Fibroblast of skin of scalp (primary cell): ENCODE data around the gene NME8.
A peak's percentile ranks its signal among the peaks of the same experiment; 100 is the strongest.

ENCODE experiments used
- DNase-seq: peaks from one replicate; pipeline ENCODE4 v3.0.0-alpha.2; 2013

Gene NME8

DNA sequence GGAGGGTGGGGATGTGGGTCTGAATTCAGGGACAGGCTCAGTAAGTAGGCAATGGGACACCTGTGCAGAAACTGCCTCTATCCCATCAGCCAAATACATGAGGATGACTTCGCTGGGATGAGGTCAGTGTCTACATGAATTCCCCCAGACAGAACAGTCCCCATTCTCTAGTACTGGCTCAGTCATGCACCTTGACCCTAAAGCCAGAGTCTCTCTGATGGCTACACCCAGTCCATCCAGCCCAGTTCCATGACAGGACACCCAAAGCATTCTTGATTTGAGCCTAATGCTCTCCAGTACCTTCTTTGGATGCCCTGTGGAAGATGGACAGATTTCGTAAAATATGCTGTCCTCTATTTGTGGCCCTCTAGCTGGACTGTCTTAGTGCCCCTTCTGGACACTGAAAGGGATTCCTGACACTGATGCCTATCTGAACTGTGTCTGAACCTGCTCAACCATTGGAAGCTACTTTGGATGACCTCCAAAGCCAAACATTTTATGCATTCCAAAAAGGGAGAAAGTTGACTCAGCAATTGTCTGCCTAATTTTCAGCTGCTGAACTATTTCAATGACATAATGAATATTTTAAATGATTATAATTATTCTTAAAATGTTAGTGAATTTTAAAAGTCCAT, 53.6 kb downstream of the NME8 start:
- DNase-seq: peak; percentile 80

DNA sequence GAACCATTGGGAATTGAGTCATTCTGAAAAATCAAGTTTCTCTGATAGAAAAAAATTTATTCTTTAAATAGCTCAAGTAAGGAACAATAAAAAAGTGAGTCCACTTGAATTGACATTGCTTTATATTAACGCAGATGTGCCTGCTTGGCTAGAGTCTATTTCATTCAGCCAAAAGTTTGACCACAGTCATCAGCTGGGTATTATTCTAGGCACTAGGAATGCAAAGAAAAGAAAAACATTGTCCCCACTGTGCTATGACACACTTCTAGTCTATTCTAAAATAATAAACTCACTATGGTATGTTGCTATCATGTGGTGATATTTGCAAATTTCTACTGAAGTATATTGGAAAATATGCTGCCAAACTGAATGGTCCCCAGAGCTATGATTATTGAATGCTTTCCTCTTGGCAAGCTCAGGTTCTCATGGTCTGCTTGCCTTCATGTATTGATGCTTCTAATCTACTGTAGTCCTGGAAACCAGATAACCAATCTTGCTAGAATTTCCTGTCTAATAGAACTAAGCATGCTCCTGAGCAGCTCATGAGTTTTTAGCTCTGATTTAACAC, 59.9 kb downstream of the NME8 start:
- peak; percentile 96 for DNase-seq

DNA sequence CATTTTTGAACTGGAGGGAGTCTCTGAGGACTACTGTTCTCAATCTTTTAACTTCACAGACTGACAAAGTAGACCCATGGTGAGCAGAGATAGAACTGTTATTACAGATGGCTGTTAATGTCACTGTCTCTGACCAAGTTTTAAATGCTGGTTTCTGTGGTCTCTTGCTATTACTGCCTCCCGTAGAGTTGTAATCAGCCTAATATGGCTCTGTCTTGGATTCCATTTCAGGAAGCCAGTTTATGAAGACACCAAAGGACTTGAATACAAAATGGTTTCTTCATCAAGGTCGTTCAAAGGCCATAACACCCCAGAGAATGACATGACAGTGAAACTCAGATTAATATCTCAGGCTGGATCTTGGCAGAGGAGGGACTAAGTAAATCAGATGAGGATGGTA, 64.4 kb downstream of the NME8 start:
- peak; percentile 74 for DNase-seq

DNA sequence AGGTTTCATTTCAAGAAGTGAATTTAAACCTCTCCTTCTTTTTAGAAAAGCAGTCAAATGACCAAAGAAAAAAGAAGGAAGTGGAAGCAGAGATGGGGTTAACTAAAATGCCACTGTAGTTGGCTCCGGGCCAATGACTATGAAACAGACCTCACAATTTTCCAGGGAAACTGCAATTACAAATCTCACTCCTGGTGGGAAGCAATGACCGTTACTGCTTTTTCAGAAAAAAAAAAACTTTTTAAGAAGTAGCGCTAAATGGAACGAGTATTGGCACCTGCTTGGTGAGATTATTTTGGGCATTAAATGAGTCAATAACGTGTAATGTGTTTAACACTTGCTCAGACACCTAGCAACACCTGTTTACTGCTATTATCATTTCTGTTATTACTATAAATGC, 67.0 kb downstream of the NME8 start:
- no peak for DNase-seq

DNA sequence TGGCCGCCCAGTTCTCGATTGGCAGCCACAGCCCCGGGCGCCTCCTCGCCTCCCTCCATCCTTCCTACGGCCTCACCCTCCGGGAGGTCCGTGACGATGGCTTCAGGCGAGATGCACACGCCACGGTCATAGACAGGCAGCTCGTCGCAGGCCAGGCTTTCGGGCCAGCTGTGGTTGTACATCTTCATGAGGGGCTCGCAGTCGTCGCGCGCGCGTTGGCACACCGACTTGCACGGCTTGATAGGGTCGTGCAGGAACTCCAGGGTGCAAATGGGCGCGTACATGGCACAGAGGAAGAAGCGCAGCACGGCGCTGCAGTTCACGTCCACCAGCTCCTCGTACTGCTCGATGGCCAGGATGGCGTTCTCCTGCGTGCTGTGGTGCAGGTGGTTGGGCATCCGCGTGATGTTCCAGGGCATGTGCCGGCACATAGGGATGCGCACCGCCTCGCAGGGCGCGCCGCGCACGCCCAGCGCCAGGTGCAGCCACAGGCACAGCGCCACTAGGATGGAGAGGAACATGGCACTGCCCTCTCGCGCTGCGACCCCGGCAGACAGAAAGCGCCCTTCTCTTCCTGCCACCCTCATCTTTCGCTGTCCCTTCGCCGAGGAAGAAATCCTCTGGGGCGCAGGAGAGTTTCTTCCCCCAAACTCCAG, 67.7 kb downstream of the NME8 start:
- no peak for DNase-seq

DNA sequence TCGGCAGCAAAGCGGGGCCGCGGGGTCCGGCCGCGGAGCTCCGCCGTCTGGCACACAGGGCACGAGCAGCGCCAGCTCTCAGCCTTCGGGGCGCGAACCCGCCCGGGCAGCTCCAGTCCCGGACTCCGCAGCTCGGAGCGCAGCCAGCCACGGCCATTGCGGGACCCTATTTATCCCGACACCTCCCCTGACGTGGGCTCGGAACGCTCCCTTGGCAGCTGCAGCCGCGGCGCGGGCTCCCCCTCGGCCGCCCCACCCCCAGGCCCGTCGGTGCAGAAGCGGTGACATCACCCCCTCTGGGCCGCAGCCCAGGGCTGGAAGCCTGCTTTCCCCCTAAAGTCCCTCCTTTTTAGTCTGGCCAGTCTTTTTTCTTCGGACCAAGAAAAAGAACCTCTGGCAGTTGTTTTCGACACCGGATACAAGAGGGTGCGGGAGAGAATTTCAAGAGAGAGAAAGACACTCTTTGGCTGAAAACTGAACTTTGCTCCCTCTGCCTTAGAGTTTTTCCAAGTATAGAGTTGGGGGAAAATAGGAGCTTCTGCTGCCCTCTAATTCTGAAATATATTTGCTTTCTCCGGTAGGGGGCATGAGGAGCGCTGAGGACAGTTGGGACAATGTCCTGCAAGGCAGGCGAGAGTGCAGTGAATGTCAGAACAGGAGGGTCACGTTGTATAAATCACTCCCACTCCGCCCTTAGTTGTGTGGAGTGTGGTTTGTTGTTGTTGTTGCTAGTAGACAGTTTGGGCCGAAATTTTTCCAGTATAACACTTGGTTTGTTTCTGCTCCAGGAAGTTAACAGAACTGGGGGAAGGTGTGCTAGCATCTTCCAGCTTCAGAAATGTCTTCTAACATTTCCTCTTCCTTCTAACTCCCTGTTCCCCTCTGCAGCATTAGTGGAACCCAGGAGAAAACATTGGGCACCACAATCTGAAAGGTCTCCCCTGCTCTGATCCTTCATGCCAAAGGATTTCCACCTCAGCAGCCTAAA, 68.6 kb downstream of the NME8 start, which contains the start of gene SFRP4:
TSS of gene SFRP4 (minus strand) at position 145 of the 988 bp plus-strand sequence. CDS start 280 bp downstream, outside the sequence.
- peak; percentile 65 for DNase-seq

DNA sequence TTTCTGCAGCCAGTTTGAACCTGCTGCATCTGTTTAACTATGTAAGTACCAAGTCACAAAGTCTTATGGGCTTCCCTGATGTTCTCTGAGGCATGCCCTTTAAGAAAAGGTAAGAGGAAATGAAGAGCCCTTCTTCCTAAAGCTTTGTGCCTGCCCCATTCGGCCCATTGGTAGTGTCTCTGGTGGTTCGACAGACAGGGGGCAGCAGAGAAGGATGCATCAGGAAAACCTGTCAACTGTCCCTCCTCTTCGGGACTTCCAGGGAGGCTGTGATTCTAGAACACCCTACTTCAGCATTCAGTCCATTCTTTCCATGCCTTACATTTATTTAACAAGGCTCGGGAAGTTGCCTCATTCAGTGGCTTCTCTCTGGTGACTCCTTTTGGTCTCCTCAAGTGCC, 70.1 kb downstream of the NME8 start:
- DNase-seq: no peak

DNA sequence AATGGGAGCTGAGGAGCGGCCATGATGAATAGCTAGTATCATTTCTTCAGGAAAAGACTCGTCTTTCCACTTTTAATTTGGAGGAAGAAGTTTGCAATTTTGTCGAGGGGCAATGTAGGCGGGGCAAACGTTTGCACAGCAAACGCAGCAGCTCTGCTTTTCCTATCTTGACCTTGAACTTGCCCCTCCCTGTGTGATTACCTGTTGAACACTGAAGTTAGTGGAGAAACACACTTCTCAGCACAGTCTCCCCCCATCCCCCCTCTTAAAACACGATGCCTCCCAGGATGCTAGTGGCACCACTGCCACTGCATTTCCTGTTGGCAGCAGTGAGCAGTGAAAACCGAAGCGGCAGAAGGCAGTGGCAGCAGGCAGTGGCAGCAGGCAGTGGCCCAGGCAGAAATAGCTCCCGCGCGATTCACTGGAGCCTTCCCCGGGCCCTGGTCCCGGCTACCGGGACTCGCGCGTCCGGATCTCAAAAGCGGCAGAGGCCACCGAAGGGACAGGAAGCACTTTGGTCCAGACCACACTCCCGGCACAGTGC, 72.0 kb downstream of the NME8 start, which contains the start of gene EPDR1:
TSS of gene EPDR1 (plus strand) at position 336 of the 544 bp plus-strand sequence. CDS start 300 bp downstream, outside the sequence.
- DNase-seq: peak; percentile 65

DNA sequence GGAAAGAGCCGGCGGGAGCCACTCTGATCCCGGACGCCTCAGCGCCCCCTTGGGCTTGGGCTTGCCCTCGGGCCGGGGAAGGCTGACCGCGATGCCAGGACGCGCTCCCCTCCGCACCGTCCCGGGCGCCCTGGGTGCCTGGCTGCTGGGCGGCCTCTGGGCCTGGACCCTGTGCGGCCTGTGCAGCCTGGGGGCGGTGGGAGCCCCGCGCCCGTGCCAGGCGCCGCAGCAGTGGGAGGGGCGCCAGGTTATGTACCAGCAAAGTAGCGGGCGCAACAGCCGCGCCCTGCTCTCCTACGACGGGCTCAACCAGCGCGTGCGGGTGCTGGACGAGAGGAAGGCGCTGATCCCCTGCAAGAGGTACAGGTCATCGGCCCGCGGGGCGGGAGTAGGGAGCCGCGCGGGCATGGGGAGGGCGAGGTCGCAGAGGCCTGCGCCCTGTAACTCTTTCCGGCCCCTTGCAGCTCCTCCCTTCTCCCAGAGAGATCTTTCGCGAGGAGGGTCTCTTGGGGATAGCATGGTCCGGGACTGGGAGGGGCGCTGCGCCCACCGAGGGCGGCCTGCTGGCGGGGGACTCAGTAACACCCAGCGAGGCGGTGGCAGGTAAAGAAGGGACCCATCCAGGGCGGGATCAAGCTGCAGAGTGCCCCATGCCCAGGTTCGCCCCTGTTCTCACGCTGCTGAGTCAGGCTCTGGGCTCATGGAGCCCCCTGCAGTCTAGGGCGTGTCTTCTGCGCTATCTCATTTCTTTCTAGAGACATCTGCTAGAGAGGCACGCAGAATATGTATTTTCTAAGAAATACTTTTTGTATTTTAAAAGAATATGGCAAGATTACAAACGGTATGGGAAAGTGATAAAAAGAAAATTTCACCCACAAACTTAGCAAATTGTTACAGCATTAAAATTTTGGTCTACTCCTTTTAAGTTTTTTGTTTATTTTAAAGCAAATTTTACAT, 72.7 kb downstream of the NME8 start:
- peak; percentile 47 for DNase-seq

DNA sequence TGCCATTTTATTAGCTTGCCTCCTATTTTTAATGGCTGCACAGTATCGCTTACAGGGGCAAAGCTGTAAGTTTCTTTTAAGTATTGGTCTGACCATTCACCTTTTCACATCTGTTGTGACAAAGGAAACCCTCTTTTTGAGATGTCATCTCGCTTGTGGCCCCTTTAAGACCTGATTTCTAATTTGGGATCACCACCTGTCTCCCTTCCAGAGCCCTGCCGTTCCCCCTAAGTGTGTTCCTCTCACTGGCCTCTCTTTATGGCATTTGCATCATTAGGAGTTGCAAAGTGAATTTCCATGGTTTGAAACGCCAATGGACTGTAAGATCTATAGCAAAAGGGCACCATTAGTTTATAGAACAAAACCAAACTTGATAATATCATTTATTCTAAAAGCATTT, 73.5 kb downstream of the NME8 start:
- no peak for DNase-seq

DNA sequence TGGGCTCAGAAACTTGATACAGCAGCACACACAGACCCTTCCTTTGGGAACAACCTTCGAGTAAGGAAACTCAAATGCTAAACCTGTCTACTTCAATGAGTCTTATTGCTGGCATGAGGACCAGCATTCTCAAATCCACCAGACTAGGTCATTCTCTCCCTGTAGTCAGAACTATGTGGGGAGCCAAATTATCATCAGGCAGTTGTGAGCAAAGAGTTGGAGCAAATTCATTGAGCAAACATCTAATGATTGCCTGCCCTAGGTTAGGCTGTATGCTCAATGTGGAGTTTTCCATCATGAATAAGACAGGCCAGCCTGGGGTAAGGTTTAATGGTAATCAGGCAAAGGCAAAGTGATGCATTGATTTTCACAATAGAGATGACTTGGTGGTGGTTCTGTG, 75.6 kb downstream of the NME8 start:
- no peak for DNase-seq

DNA sequence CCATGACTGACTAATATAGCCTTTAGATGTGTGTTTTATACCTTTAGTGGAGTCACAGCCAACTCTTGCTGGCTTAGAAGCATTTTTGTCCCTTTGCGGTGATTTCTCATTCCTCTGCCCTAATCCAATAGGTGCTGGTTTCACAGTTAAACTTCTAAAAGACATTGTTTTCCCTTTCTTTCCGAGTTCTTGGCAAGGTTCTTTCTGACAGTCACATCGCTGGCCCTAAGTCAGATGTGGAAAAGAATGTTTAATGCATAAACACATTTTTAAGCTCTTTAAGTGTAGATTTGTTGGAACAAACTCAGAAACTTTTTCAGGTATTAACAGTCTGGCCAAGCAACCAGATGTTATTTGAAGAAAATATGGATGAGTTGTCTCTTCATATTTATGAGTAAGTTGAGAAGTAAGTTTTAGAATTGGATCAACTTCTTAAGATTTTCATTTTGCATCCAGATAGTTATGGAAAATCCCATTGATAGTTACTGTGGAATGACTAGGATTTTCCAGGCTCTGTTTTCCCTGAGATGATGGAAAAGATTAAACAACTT, 76.2 kb downstream of the NME8 start:
- DNase-seq: no peak

DNA sequence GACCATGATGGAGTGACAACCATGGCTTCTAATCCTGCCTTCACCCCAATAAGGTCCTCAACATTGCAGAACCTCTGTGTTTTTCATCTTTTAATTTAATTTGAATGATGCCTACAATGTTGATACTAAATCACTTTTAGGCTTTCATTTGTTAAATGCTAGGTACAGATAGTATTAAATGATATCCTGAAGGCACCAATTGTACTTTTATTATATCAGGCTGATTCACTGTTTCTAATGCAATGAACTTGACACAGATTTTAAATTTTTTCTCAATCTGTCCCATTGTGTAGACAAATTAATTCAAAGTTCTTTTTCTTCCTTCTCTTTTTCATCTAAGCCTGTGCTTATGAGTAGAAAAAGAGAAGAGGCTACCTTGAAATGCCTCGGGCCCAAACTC, 77.2 kb downstream of the NME8 start:
- DNase-seq: no peak

DNA sequence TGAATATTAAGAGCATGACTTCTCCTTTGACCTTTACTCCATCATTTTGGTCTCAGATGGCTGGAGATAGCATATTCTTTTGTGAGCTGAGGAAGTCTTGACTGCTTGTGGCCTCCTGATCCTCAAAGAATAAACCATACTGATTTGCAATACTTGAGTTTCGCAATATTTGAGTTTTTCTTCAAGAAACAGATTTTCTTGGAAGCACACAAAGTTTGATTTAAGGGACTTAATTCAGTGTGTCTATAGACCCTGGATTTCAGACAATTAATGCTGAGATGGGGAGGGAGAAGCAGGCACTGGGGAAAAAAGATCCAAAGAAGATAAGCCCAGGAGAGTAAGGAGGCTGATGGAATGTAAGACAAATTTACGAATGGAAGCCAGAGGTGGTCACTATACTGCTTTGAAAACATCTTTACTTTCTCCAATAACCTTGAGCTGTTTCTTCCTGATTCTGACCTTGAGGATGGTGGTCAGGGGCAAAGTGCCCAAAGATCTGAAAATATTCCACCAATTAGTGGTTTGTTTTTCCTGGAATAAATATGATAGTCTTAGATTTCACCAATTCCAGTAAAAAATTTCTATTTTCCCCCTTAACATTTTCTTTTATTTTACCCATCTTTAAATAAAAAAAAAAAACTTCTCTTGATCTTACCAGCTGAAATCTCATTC, 79.5 kb downstream of the NME8 start:
- no peak for DNase-seq

DNA sequence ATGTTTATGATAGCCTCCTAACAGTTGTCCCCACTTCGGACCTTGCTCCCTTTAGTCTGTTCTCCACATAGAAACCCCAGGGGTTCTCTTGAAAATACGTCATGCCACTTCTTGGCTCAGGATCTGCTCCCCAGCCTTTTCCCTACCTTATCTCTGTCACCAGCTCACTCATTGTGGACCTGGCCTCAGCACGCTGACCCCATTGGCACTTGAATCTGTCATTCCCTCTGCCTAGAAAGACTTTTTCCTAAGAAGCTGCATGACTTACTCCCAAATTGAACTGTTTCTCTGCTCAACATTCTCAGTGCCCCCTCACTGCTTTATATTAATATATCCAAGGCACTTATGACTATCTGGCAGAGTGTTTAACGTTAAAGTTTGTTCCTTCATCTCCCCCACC, 80.5 kb downstream of the NME8 start:
- no peak for DNase-seq

DNA sequence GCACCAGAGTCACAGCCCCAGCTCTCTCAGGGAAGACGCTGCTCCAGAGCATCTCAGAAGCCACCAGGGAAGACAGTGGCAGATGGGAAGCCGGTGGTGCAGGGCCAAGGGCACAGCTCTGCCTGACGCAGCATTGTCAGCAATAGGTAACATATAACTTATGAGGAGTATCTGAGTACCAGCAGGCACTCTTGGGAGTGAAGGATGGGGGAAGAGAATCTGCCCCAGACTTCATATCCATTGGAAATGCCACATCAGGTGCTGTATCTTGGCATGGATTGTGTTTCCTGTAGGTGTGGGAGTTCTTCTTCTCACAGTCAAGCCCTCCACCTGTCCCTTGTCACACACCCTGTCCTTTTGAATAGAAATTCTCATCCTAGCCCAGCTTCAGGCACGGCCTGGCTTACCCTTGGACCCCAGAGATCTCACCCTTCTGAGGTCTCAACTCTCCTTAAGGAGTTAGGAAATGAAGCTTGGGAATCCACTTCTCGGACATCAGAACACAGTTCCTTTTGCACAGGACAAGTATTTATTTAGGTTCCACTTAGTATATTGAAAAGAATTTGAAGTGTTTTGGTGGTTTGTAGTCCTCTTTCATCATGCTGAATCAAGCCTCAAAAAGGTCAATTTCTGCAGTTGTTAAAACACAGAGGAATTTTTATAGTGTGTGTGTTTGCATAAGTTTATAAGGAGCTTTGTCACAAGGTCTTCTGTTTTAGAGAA, 82.0 kb downstream of the NME8 start:
- DNase-seq: peak; percentile 57

DNA sequence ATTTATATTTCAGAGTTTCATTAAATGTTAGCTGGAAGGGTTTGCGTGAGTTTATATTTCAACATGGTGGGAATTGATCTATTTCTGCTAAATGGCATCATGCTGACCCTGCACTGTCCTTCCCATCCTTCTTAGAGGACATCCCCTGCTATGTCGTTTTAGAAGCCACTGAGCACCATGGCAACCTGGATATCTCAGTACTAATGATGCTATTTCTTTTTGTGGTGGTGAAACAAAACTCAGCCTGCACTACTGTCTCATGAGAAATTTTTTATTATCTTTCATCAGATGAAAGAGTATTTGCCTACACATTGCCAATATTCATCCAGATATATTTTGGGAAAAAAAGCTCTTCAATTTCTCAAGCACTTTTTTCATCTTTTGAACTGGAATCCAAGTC, 84.1 kb downstream of the NME8 start:
- no peak for DNase-seq

DNA sequence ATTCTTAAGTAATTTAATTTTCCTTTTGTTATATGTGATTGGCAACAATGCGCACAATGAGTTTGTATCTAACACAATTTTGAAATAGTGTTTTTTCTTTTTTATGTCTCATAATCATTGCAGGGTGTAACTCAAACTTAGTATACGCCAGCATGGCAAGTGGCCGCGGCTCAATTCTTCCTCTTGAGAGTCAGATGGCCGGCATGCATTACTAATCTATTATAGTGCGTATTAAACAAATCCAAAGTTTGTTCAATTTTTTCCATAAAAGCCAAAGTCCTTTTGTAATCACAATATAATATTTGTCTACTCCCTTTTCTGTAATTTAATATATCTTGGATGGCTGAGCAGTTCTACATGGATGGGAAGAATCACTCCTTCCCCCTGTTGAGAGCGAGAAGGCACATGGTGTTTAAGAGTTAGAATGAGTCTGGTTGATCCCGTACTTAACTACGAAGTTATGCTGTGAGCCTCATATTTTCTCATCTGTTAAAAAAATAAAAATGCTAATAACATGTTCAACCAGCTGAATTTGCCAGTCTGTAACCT, 84.7 kb downstream of the NME8 start:
- DNase-seq: no peak

DNA sequence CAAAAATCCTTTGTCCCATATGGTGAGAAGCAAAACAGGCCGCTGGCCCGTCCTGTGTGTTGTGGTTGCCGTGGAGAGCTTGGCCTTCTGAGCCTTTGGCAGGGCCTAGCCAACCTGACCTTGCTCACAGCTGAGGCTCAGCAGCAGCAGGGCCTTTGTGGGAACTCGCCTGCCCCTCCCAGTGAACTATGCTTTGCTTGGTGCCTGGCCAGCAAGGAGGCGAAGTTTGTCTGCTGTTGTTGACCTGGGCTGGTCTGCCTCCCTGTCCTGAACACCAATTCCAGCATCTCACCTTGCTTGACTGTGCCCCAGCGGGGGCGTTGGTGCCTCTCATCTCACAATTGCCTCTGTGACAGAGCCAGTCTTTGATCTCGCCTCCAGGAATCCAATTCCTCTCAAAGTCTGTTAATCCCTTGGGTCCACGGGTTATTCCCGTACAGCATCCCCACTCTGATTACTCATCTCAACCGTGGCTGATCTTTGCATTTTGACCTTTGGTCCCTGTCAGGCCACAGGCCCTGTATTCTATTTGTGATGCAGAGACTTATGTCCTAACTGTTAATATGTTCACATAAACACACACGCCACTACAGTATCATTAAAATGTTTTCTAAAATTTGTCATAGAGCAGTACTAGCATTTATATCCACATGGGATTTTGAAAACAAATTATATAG, 94.7 kb downstream of the NME8 start:
- DNase-seq: no peak
